NCI-H2227 treated with DMSO at 0.1 percent for 48 hours (cell line): ENCODE measurements around the gene CLDN7.
A peak's percentile ranks its signal among the peaks of the same experiment; 100 is the strongest.

ENCODE experiments used
- DNase-seq: peaks from one replicate; lab custom pipeline; 2025; lab: John Stamatoyannopoulos, UW

CLDN7 gene

GRCh38 chr17:7236808-7237207 lies 25.5 kb downstream of the CLDN7 start:
- DNase-seq, result no peak

- no peak for DNase-seq
These were observed 26.3 kb downstream of the CLDN7 start for GRCh38 chr17:7235693-7236665.

- DNase-seq, result peak; percentile 93
These were observed 28.0 kb downstream of the CLDN7 start, which contains the start of gene DVL2 for GRCh38 chr17:7234083-7234951. Gene DVL2 (minus strand): TSS chr17:7234517. CDS start chr17:7234262, 255 bp downstream.

GRCh38 chr17:7233701-7234082 lies 28.6 kb downstream of the CLDN7 start:
- no peak for DNase-seq

- no peak for DNase-seq
These were observed 30.2 kb downstream of the CLDN7 start for GRCh38 chr17:7232114-7232513.

GRCh38 chr17:7229504-7229903 lies 32.8 kb downstream of the CLDN7 start:
- DNase-seq, result no peak

GRCh38 chr17:7228920-7229319 lies 33.4 kb downstream of the CLDN7 start:
- DNase-seq, result no peak

GRCh38 chr17:7226721-7227710 lies 35.3 kb downstream of the CLDN7 start:
- no peak for DNase-seq

- no peak for DNase-seq
These were observed 36.5 kb downstream of the CLDN7 start for GRCh38 chr17:7225711-7226331.

- DNase-seq, result no peak
These were observed 37.6 kb downstream of the CLDN7 start for GRCh38 chr17:7224661-7225111.

GRCh38 chr17:7224110-7224509 lies 38.2 kb downstream of the CLDN7 start:
- DNase-seq, result no peak

- DNase-seq, result no peak
These were observed 38.9 kb downstream of the CLDN7 start for GRCh38 chr17:7223375-7223774.

GRCh38 chr17:7222972-7223292 lies 39.3 kb downstream of the CLDN7 start:
- no peak for DNase-seq

- DNase-seq, result no peak
These were observed 39.9 kb downstream of the CLDN7 start for GRCh38 chr17:7222093-7222971.

GRCh38 chr17:7221278-7222092 lies 40.8 kb downstream of the CLDN7 start:
- no peak for DNase-seq

GRCh38 chr17:7220593-7221277 lies 41.5 kb downstream of the CLDN7 start:
- no peak for DNase-seq

GRCh38 chr17:7219812-7220592 lies 42.3 kb downstream of the CLDN7 start, which contains the start of the genes ACADVL and DLG4:
Gene ACADVL (plus strand): TSS chr17:7219938. CDS start chr17:7219985, 47 bp downstream.
Gene DLG4 (minus strand): TSS chr17:7219836.
- peak; percentile 58 for DNase-seq
